HuH-7.5 (cell line): ENCODE results near the gene UCKL1.
"Not testable (repeated sequence)": the region's sequence is repeated elsewhere in the genome, so short reads cannot be mapped to it uniquely, and the experiment has no call there.

Experiments
- DNase-seq: peaks from one replicate; pipeline ENCODE4 v3.0.0; 2011; ENCODE audit warnings: low spot score

UCKL1 gene

DNA sequence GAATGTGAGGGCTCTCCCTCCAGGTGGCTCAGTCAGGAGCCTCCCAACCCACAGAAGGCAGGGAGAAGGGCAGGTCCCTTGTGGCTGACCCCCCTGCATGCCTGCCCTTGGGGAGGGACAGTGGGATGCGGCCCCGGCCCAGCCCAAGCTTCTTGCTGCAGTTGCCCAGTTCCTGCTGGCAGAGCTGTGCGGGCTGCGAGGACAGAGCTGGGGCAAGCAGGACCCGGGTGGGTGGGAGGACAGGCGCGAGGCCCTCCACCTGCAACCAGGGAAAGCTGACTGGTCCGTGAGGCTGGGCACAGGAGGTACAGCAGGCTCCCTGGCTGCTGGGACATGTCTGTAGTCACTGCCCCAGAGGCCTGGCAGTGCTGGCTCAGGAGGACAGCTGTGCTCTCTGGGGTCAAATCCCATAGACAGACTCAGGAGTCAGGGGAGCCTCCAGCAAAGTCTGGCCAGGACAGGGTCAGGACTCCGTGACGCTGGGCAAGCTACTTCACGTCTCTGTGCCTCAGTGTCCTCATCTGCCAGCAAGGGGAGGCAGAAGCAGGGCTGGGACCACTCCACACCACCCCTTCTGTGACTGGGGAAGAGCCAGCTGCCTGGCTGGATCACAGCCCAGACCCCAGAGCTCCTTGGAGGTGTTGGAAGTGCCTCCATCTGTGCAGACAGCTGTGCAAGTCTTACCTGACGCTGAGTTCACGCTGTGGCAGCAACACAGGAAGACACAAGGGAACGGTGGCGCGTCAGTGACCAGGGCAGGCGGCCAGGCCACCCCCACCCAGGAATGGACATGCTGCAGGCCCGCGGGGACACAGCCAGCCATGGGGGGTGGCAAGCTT, 13.0 kb downstream of the UCKL1 start:
- no peak for DNase-seq

DNA sequence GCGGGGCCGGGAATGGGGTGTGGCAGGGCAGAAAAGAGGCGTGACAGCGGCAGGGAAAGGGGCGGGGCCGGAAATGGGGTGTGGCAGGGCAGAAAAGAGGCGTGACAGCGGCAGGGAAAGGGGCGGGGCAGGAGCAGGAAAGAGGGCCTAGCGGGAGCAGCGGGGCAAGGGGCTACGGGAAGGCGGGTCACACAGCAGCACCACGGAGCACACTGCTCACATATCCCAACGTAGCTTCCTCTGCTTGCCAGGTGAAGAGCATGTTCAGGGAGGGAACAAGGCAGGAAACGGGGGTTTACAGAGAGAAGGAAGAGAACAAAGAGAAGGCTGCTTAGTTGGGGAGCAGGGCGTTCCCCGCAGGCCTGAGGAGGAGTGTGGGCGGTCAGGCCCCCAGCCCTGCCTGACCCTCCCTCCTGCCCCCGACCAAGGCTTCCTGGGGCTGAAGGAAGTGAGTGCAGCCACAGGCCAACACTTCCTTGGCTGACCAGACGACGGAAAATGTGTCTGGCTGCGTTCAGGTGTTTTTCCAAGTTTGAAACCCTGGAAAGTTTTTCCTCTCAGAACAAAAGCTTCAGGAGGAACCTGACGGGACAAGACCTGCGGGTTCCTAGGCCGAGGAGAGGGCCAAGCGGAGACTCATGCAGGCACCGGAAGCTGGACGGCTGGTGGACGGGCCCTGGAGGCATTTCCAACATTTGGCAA, 13.8 kb downstream of the UCKL1 start:
- DNase-seq = no peak

DNA sequence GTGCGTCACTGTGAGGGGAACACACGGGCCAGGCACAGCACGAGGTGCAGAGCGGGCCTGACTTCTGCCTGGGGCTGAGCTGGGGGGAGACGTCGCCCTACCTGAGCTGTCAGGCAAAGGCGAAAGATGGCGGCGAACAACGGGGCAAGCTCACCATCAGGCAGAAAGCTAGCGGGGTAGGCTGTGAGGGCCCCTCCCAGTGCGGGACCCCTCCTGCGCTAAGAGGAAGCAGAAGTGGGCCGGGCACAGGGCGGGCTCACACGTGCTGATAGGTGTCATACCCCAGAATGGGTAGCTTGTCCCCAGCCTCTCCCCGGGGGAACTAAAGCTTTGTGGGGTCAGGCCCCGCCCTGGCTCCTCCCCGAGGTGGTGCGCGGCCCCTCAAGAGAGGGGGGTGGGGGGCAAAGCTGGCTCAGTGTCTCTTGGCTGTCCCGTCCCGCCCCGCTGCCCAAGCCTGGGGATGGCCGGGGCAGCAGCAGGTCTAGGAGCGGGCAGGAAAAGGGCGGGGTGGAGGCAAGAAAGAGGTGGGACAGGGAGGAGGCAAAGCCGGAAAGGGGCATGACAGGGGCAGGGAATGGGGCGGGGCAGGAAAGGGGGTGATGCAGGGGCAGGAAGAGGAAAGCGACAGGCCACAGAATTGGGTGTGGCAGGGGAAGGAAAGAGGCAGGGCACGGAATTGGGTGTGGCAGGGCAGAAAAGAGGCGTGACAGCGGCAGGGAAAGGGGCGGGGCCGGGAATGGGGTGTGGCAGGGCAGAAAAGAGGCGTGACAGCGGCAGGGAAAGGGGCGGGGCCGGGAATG, 14.7 kb downstream of the UCKL1 start:
- DNase-seq = no peak

DNA sequence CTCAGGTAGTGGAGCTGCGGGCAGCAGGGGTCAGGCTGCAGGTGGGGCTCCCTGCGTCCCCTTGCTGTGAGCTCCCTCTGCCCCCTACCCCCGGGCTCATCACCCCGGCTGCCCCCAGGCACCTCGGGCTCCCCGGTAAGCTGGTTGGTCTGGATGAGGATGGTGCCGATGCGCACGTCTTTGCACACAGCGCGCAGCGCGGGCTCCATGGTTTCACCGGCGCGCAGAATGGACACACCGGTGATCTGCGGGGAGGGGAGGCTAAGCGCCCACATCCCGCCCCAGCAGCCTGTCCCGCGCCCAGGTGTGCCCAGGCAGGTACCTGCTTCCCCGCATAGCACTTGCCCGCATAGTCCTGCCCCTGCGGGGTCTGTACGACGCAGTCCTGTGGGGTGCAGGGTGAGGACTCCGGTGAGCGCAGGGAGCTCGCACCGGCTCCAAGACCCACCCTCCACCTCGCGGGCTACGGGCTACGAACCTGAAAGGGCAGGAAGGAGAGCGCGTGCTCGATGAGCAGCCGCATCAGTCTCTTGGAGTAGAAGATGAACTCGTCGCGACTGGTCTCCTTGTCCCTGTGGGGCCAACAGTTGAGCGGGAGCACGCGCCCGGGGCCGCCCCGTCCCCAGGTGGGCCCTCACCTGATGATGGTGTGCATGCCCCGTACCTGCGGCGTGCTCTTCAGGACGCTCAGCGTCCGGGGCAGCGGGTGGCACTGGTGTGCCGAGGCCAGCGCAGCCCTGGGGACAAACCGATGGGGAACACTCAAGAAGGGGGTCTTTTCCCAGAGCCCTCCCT, 15.5 kb downstream of the UCKL1 start:
- no peak for DNase-seq

DNA sequence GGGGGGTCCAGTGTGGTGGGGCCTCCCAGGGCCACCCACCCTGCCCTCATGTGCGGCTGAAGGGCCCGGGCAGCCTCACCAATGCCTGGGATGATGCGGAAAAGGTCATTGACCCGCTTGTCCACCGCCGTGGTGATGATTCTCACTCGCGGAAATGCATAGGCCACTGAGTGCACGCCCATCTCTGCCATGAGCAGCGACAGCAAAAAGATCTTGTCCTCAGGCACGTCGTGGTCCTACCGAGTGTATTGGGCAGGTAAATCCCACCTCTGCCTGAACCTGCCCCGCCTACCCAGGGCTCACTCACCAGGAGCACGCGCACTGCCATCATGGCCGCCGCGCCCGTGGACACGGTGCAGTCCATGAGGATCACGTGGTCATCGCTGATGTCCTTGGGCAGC, 16.1 kb downstream of the UCKL1 start:
- DNase-seq = no peak

DNA sequence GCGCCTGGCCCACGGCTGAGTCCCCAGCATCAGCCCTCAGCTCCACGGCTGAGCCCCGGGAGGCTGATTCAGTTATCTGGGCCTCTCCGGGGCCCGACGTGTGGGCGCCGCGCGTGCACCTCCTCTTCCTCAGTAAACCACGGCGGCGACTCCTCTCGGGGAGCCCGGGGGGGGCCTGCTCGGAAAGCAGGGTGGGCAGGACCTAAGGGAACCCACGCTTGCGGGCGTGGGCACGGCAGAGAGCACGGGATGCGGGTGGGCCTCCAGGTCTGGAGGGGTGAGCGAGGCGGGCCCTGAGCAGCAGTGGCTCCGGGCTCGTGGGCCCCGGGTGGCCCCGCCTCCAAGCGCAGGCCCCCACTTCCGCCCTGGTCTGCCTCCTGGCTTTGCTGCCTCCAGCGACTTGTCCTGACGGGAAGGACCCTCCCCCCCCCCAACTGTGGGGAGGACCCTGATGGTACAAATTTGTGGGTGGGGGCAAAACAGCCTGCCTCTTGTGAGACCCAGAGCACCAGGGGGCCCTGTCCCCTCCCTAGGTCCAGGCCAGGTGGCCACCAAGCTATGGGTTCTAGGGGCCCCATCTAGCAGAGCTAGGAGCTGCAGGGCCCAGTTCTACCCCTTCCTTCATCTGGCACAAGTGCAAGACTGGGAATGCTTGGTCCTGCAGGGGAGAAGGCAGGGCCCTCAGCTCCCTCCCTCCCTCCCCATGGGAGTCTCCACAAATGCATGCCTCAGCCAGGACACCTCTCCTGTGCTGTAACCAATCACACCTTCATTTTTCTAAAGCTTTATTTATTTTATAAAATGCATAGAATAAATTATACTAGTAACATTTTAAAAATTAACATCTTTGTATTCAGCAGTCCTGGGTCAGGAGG, 16.9 kb downstream of the UCKL1 start:
- no peak for DNase-seq

DNA sequence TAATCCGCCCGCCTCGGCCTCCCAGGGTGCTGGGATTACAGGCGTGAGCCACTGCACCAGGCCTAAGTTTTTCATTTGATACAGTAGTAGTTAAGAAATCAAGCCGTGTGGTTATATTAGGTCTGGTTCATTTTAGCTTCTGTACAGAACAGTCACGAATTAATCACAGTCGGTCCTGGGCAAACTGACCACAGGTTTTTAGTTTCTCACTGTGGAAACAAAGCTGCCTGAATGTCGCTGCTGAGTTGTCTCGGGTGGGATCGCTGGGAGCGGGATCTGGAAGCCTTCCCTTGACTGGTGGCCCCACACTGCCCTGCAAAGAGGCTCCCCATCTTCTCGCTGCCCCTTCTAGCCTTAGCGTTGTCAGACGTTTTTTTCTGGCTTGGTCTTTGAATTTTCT, 18.6 kb downstream of the UCKL1 start:
- DNase-seq = no peak

DNA sequence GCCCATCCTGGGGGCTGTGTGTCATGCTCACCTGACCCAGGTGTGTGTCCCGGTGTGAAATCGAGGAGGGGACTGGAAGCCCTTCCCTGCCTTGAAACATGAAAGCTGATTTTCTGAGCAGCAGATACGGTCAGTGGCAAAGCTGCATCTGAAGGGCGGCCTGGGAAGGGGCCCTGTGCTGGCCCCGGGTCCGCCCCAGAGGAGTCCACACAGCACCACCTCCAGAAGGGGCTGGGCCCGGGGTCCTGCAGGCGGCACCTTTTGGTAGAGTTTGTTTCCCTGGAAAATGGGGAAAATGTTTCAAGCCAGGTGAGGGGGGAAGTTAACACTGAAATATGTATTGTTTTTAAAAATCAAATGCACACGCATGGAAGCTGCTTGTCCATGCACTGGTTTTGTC, 20.8 kb downstream of the UCKL1 start:
- DNase-seq = no peak

DNA sequence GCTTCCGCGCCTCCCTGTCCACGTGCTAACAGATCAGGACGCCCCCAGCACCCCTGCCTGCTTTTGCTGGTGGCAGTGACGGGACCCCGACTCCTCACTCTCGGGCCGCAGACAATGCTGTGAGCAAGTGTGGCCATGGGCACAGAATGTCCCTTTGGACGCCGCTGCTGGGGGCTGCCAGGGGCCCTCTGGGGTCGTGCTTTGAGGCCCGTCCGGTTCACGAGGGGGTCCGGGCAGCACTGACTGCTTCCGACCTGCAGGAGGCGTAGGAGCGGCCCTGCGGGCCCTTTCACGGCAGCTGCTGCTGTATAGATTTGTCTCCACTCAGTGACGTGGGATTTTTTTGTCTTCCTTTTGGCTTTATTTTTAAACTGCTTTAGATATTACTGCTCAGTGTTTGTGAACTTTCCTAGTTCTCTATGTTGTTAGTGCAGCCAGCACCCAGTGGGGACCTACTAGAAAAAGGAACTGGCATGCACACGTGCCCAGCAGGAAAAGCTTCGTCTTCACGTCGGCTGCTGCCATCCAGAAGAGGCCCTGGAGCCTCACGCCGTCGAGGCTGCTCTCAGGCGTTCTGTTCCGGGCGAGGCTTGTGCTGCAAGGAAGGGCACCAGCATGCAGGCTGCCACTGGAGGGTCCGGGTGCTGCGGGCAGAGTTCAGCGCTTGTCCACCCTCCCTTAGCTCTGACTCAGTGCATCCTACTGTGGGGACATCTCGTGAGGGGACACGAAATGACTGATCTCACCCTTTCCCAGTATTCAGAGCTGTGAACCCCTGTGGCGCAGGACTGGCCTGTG, 21.7 kb downstream of the UCKL1 start:
- no peak for DNase-seq

DNA sequence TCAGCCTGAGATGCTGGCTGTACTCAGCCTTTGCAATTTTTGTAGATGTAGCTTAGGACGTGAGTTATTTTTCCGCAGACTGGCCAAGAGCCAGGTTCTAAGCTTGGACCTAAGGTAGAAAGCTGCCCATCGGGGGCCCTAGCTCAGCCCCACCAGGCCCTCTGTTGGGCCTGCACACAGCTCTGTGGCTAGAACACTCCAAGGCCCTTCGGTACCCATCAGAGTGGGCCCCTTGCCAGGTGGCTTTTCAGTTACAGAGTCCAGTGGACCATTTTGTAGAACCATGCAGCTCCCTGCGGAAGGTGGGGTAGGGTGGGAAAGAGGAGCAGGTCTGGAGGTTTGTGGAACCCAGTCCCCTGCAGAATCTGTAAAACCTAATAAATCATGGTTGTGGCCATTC, 22.6 kb downstream of the UCKL1 start:
- no peak for DNase-seq

DNA sequence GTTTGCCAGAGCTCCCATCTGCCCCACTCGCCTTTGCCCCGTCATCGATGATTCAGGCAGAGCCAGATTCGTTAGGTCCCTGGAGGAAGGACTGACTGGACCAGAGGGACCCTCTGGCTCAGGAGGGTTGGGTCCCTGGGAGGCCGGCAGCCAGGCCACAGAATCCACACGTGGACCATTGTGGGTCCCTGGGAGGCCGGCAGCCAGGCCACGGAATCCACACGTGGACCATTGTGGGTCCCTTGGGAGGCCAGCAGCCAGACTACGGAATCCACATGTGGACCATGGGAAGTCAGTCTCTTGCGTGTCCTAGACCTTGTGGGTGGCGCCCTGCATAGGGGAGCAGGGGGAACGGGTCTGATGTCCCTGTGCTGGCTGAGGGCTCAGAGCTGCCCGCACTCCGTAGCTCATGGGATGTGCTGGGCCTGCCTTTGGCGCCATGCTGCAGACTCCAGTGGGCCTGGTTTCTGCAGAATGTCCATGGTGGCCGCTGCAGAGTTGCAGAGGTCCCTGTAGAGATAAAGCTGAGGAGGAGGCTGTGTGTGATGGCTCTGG, 23.5 kb downstream of the UCKL1 start:
- no peak for DNase-seq

DNA sequence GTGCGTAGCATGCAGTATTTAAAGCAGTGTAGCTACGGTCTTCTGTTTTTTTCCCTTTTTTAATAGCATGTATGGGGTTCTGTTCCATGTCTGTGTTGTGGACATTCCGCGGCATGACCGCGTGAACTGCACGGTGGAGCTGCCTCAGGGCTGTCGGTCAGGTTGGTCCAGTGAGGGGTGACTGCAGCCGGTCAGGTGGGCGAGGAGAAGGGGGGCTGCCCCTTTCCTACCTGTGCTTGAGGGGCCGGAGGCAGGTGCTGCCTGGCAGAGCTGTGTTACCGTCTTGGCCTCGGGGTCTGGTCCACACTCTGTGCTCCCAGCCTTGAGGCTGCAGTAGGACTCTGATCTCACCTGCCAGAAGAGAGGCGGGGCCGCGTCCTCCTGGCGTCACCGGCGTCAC, 24.5 kb downstream of the UCKL1 start:
- no peak for DNase-seq

DNA sequence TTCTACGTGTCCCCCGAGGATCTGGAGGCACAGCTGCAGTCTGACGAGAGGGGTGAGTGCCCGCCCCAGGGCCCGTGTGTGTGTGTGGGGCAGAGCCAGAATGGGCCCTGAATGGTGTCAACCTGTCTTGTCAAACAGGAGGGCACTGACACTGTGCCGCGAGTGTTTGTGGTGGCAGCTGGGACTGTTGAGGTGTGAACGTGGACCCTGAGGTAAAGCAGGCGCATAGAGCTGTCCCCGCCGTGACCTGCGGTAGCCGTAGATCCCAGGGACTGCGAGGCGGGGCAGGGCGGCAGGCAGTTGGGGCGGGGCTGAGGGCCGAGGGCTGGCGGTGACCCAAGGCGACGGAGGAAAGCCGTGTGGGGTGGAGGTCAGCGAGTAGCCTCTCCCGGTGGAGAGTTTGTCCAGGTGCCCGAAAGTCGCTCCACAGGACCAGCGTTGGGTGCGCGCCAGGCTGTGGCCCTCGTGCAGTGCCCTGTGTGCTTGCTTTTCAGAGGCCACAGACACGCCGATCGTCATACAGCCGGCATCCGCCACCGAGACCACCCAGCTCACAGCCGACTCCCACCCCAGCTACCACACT, 25.2 kb downstream of the UCKL1 start:
- DNase-seq = no peak

DNA sequence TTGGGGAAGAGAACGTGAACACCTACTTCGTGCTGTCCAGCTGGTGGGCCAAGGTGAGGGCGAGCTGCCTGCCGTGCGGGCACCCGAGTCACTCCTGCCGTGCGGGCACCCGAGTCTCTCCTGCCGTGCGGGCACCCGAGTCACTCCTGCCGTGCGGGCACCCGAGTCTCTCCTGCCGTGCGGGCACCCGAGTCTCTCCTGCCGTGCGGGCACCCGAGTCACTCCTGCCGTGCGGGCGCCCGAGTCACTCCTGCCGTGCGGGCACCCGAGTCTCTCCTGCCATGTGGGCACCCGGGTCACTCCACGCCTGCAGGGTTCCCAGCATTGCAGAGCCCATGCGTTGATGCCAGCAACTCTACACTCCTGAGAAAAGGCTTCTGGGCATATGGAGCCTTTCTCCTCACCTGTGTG, 26.7 kb downstream of the UCKL1 start:
- DNase-seq = not testable (repeated sequence)

DNA sequence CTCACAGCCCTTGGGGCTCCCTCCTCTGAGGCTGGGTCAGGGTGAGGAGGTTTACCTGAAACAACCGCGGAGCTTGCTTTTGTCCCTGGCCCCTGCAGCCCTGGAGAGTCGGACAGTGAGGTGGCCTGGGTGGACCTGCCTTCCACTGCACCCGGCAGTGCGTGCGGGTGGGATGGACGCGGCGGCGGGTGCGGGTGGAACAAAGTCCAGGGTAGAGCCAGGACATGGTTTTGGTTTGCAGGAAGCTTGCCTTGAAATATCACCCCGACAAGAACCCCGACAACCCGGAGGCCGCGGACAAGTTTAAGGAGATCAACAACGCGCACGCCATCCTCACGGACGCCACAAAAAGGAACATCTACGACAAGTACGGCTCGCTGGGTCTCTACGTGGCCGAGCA, 27.1 kb downstream of the UCKL1 start:
- no peak for DNase-seq

DNA sequence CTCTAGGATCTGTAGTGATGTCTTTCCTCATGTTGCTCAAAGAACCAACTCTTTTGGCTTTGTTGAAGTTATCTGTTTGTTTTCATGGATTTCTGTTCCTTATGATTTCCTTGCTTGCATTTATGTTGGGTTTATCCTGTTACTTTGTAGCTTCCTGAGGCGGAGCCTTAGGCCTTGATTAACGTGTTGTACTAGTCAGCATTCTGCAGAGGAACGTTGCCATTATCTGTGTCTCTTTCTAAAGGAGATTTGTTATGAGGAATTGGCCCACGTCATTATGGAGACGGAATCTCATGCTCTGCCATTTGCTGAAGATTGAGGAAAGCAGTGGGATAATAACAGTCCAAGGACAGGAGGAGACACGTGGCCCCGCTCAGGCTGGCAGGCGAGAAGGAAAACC, 29.9 kb downstream of the UCKL1 start:
- DNase-seq = peak; percentile 6

DNA sequence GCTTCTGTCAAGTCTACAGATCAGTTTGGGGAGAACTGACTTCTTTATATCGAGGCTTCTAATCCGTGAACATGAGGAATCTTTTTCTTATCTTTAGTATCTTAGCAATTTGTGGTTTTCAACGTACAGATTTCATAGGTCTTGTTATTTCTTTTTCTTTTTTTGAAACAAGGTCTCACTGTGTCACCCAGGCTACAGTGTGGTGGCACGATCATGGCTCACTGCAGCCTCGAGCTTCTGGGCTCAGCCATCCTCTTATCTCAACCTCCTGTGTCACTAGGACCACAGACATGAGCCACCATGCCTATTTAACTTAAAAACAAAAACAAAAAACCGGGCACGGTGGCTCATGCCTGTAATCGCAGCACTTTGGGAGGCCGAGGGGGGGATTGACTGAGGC, 32.0 kb downstream of the UCKL1 start:
- no peak for DNase-seq

DNA sequence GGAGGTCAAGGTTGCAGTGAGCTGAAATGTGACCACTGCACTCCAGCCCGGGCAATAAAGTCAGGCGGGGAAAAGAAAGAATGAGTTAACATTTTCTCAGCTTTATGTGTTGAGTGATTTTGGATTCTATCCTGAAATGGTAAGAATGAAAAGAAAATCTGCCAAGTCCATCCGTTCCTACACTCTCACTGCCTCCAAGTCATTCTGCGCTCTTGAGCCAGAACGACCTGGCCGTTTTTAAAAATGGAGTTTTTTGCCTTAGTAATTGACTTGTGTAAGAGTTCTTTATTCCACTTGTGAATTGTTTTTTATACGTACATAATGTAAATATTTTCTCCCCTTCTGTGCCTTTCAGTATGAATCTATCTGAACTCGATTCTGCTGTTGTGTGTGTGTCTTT, 32.6 kb downstream of the UCKL1 start:
- DNase-seq = peak; percentile 2

DNA sequence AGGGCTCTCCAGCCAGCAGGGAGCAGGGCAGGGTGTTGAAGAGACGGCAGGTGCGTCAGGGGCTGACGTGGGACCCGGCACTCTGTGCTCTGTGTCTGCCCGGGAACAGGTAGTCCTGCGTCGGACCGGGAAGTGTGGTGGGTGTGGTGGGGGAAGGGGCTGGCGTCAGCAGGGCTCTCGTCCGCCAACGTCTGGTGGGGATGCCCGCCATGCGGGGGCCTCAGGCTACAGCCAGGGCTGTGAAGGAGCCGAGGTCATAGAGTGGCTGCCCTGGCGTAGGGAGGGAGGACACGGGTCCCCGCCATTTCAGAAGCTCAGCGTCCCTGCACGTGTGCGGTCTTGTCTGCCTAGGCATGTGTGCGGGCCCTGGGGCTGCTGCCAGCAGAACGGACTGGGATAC, 36.0 kb downstream of the UCKL1 start:
- DNase-seq = peak; percentile 1

DNA sequence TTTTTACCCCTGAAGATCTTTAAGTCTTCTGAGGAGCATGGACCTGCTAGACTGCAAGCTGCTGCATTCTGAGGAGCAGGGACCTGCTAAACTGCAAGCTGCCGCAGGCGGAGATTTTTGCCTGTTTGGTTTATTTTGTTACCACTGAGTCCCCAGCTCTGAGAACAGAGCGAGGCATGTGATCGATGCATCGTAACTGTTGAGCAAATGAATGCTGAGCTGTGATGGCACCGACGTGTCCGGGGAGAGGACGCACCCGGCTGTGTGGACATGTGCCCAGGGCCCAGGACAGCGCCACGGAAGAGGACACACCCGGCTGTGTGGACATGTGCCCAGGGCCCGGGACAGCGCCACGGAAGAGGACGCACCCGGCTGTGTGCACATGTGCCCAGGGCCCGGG, 37.1 kb downstream of the UCKL1 start:
- no peak for DNase-seq
